GM19043 (cell line): ENCODE results near the gene SLC38A9.
"Not testable (repeated sequence)": the region's sequence is repeated elsewhere in the genome, so short reads cannot be mapped to it uniquely, and the experiment has no call there.

Experiments used
- ATAC-seq: cut with Tn5 transposase; IDR thresholded peaks from one replicate; pipeline ENCODE4 v1.9.1; 2021; ENCODE audit warnings: low read depth; ENCODE audit not compliant: unreplicated experiment

SLC38A9 gene

GRCh38 chr5:55620009-55620765 lies 91.9 kb downstream of the SLC38A9 start:
- no peak for ATAC-seq

- ATAC-seq: no peak
Measured at GRCh38 chr5:55618318-55618717, 93.8 kb downstream of the SLC38A9 start.

- ATAC-seq: no peak
Measured at GRCh38 chr5:55613112-55613868, 98.8 kb downstream of the SLC38A9 start.

- no peak for ATAC-seq
Measured at GRCh38 chr5:55610542-55610941, 101.6 kb downstream of the SLC38A9 start.

- ATAC-seq: no peak
Measured at GRCh38 chr5:55609413-55609812, 102.7 kb downstream of the SLC38A9 start.

GRCh38 chr5:55608595-55609349 lies 103.4 kb downstream of the SLC38A9 start:
- ATAC-seq: no peak

- ATAC-seq: not testable (repeated sequence)
Measured at GRCh38 chr5:55607309-55607708, 104.8 kb downstream of the SLC38A9 start.

- ATAC-seq: no peak
Measured at GRCh38 chr5:55604611-55605067, 107.5 kb downstream of the SLC38A9 start.

GRCh38 chr5:55603922-55604321 lies 108.2 kb downstream of the SLC38A9 start:
- no peak for ATAC-seq

GRCh38 chr5:55601628-55602027 lies 110.5 kb downstream of the SLC38A9 start:
- ATAC-seq: no peak

- no peak for ATAC-seq
Measured at GRCh38 chr5:55601204-55601618, 110.9 kb downstream of the SLC38A9 start.

- peak; percentile 53 for ATAC-seq
Measured at GRCh38 chr5:55600497-55601203, 111.5 kb downstream of the SLC38A9 start.

GRCh38 chr5:55600086-55600485 lies 112.0 kb downstream of the SLC38A9 start:
- no peak for ATAC-seq

GRCh38 chr5:55599148-55600050 lies 112.7 kb downstream of the SLC38A9 start:
- ATAC-seq: no peak

GRCh38 chr5:55597014-55597981 lies 114.8 kb downstream of the SLC38A9 start:
- ATAC-seq: no peak

GRCh38 chr5:55594671-55595070 lies 117.5 kb downstream of the SLC38A9 start:
- no peak for ATAC-seq

GRCh38 chr5:55593115-55593472 lies 119.0 kb downstream of the SLC38A9 start:
- ATAC-seq: no peak

GRCh38 chr5:55592388-55593114 lies 119.6 kb downstream of the SLC38A9 start:
- ATAC-seq: no peak
